Hepatocyte (in vitro differentiated cells): ENCODE data around the gene KIFC3.

ENCODE experiments used
- EZH2 ChIP-seq: fragments of 200-600 bp; sonication (generic); IDR thresholded peaks from 2 replicates; pipeline ENCODE4 v1.6.1; 2016; ENCODE audit warnings: antibody characterized with exemption, mild to moderate bottlenecking, borderline replicate concordance
- EZH2phosphoT487 ChIP-seq: fragments of 200-600 bp; sonication (generic); IDR thresholded peaks from one replicate; pipeline ENCODE4 v1.6.1; 2018; ENCODE audit warnings: antibody characterized with exemption, mild to moderate bottlenecking, low read depth, moderate library complexity; ENCODE audit not compliant: unreplicated experiment, severe bottlenecking
- TF ChIP-seq, protein P1 (sequence below): fragments of 200-600 bp; sonication (generic); IDR thresholded peaks from 2 replicates; pipeline ENCODE4 v1.5.1; 2016; ENCODE audit warnings: antibody characterized with exemption, mild to moderate bottlenecking; ENCODE audit not compliant: poor library complexity

- TF ChIP-seq, protein P1, sequence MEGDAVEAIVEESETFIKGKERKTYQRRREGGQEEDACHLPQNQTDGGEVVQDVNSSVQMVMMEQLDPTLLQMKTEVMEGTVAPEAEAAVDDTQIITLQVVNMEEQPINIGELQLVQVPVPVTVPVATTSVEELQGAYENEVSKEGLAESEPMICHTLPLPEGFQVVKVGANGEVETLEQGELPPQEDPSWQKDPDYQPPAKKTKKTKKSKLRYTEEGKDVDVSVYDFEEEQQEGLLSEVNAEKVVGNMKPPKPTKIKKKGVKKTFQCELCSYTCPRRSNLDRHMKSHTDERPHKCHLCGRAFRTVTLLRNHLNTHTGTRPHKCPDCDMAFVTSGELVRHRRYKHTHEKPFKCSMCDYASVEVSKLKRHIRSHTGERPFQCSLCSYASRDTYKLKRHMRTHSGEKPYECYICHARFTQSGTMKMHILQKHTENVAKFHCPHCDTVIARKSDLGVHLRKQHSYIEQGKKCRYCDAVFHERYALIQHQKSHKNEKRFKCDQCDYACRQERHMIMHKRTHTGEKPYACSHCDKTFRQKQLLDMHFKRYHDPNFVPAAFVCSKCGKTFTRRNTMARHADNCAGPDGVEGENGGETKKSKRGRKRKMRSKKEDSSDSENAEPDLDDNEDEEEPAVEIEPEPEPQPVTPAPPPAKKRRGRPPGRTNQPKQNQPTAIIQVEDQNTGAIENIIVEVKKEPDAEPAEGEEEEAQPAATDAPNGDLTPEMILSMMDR, result no peak
- TF ChIP-seq EZH2 (no peak), EZH2phosphoT487 (no peak)
These were observed 16.4 kb downstream of the KIFC3 start for GRCh38 chr16:57785924-57786323.
